ENCODE data around the gene NAB2.
A peak's percentile ranks its signal among the peaks of the same experiment; 100 is the strongest.

Gene NAB2

GRCh38 chr12:57094208-57095160, 5.6 kb downstream of the NAB2 start:
- no peak for DNase-seq

- no peak for DNase-seq
Observed at GRCh38 chr12:57095440-57095839, 6.5 kb downstream of the NAB2 start.

DNA sequence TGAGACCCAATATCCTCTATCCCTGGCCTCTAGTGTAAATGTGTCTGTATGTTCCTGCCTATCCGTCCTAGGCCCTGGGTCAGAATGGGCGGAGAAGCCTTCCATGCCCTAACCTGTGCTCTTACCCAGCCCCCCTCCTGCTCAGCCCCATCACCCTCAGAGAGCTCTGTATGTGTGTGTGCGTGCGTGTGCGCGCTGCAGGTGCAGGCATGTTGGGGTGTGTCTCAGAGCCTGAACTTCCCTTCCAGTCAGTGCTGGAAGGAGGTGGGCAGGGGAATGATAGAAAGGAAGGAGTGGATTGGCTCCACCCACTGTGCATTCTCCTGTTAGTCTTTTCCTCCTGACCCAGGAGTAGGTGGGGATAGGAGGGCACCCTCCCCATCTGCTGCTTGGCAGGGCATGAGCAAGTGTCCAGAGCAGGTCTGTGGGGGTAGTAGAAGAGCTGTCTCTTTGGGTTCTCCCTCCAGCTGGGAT, 7.2 kb downstream of the NAB2 start:
- DNase-seq, result no peak

GRCh38 chr12:57096748-57097553, 8.0 kb downstream of the NAB2 start:
- DNase-seq, result no peak

GRCh38 chr12:57097554-57097835, 8.6 kb downstream of the NAB2 start:
- DNase-seq, result no peak

- DNase-seq, result no peak
Observed at GRCh38 chr12:57098546-57098945, 9.6 kb downstream of the NAB2 start.

- DNase-seq, result no peak
Observed at GRCh38 chr12:57099047-57099714, 10.3 kb downstream of the NAB2 start.

- no peak for DNase-seq
Observed at GRCh38 chr12:57099766-57100165, 10.9 kb downstream of the NAB2 start.

DNA sequence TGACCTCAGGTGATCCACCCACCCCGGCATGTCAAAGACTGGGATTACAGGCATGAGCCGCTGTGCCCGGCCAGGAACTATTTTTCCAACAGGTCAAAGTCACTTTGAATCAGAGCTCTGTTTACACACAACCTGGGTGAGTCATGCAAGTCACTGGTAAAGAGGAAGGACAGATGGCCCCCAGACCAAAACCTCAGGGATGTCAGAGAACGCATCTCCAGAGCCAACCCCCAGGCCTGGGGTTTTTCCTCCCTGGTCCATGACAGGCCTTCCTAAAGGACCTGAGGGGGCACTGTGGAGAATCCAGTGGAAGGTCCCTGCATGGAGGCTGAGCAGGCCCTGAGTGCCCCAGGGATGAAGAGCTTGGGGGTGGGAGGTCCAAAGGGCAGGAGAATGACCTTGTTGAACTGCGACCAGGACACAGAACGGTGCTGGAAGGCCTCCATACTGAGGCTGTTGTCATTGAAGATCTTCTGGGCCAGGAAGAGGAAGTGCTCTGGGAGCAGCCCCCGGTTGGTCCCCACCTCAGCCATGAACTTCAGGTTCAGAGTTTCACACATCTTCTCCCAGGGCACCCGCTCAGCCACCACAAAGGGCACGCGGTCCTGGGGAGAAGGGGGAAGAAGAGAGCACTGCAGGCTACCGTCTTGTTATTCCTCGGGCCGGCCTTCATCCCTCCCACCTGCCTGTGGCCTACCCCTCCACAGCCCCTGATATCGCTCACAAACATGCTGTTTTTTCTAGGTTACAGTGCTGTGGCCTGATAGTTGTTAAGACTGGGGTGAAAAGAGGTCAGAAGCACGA, 13.2 kb downstream of the NAB2 start:
- no peak for DNase-seq

DNA sequence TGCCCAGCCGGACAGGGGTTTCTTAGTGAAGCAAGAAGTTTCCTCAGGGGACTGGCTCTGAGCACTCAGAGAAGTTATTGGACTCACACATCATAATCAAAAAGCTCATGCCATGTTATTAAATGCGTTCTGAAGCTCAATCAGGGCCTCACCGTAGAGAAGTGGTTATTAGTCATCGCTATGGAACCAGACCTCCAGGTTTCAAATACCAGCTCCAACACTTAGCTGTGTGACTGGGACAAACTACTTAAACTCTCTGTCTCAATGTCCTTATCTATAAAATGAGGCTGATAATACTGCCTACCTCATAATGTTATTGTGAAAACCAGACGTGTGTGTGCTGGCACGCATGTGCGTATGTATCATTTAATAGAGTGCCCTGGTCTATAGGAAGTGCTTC, 14.9 kb downstream of the NAB2 start:
- no peak for DNase-seq

- no peak for DNase-seq
Observed at GRCh38 chr12:57104292-57104910, 15.5 kb downstream of the NAB2 start.

DNA sequence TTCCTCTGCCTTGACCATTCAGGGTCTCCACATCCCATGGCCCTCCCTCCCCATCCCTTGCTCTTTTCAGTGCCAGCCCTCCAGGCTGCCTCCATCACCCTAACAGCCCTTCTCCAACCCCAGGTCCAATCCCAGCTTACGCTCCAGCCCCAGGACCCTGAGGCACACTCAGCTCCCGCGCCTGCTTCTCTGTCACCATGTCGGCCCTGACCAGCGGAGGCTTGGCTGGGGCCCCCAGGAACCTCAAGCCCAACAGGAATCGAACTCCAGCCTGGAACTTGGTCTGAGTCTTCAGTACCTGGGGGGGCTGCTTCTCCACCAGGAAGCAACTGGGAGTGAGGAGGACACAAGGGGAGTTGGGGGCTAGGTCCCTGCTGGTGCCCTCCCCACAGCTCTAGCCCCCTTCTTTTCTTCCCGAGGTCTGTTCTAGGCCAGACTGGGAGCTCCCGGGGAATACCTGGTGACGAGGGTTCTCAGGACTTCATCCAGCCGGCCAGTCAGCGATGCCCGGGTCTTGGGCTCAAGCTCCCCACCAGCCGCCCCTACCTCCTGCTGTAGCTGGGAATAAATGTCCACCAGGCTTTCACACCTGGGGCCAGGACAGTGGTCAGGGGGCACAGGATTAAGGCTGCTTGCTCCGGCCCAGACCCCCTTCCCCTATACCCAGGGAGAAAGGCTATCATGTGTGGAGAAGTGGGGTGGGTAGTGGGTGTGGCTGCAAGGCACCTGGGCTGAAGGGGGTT, 16.3 kb downstream of the NAB2 start:
- DNase-seq, result no peak

DNA sequence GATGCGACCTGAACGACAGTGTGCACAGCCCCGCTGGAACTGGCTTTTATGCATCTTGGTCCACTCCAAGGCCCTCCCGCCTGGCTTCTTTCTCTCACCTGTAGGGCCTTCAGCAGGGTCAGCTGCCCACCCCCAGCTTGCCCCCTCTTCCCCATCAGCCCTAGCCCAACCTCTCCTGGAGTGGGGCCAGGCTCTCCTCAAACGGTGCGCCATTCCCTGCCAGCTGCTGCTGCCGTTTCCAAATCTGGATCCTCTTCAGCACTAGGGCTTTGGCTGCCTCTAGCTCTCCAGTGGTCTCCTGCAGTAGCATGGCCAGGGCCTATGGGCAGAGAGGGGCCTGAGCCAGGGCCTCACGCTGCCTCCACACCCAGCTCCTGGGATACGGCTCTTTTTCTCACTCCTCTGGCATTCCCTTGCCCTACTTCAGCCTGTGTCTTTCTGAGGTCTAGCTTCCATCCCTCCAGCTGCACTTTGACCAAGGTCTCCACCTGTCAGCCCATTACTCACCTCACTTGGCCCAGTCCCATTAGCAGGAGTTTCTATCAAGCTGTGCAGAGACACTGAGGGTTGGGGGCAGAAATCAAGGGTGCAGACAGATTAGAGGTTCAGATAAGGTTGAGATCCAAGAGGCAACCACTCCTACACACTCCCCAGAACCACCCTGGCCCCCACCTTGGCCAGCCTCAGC, 17.3 kb downstream of the NAB2 start:
- no peak for DNase-seq

- no peak for DNase-seq
Observed at GRCh38 chr12:57107456-57108155, 18.7 kb downstream of the NAB2 start.

- DNase-seq, result no peak
Observed at GRCh38 chr12:57109207-57110103, 20.5 kb downstream of the NAB2 start.

DNA sequence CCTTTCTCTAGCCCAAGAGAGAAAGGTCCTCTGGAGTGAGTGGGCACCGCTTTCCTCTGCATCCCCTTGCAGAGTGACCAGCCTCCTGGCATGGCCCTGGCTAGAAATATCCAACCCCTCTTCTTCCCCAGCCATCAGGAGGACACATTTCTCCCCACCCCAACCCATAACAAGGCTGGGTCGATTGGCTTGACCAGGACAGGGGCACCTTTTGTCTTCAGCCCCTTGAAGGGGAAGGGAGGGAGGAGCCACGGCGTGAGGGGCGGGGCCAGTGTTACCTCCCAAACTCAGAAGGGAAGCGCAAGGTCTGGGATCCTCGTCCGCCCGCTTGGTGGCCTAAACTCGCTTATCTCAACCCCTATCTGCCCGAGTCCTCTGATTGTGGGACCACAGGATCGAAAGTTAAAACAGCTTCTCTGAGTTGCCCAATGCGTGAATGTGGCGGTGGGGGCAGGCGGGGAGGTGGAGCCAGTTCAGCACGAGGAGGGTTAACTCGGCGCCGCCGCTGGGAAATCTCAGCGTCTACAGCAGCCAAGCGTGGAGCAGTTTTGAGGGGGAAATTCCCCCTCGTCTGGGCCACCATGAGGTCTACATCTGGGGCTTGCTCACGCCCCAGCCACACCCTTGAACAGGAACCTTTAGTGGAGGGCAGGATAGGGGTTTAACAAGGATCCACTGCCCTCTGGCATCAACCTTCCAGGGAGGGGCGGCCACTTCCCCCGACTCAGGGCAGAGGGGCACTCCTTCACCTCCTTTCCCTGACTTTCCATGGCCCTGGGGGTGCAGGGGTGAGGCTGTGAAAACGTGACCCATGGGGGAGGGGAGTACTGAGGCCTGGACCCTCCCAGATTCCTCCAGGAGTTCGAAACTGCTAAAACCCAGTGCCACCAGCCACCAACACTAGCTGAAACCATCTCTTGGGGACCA, 21.5 kb downstream of the NAB2 start:
- DNase-seq, result peak; percentile 87

GRCh38 chr12:57111031-57111734, 22.3 kb downstream of the NAB2 start, which contains the start of gene STAT6:
TSS of gene STAT6 (minus strand) at chr12:57111362. CDS start at chr12:57108278, 3,084 bp downstream.
- DNase-seq, result peak; percentile 91
